GM21786 (cell line): Measurements from ENCODE around the gene NKX6-2.

Source experiments
- ATAC-seq: cut with Tn5 transposase; IDR thresholded peaks from one replicate; pipeline ENCODE4 v1.9.1; 2021; ENCODE audit not compliant: unreplicated experiment

NKX6-2 gene

DNA sequence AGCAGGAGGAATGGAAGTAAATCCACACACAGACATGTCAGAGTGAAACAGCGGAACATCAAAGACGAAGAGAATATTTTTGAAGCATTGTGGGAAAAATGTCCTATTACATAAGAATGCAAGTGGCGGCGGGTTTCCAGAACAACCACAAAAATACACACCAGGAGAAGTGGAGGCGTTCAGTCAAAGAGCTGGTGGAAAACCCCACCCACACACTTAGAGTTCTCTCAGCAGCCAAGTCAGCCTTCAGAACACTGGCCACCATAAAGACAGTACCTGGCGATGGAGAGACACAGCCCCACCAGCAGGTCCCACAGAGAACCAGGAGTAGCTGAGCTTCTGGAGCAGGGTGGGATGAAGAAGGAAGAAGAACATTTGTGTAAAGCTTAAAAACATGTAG lies 23.7 kb downstream of the NKX6-2 start:
- no peak for ATAC-seq

DNA sequence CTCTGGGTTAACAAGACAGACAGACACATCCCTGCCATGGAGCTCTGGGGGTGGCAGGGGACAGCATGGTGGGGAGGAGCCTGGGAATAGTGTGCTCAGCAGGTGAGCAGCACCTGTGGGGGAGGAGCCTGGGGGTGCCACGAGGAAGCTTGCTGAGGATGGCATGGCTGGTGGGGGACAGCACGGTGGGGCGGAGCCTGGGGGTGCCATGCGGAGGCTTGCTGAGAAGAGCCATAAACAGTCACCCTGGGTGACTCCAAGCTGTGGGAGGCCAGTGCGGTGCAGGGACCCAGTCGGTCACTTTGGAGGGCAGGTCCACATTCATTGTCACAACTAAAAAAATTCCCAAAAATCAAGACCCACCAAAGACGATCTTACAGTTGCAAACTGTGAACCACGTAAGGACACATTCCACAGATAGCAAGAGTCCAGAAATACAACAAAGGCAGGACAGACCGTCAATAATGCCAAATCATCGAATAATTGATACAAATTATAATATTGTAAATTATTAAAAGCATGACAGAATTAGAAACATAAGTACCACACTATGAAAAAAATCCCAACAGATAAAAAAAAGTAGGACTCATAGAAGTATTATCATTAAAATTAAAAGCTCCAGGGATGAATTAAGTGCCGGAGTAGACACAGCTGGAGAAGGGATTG lies 24.4 kb downstream of the NKX6-2 start:
- no peak for ATAC-seq

GRCh38 chr10:132758865-132759264 lies 27.1 kb downstream of the NKX6-2 start:
- ATAC-seq, result no peak

GRCh38 chr10:132757171-132757570 lies 28.8 kb downstream of the NKX6-2 start:
- ATAC-seq, result no peak

DNA sequence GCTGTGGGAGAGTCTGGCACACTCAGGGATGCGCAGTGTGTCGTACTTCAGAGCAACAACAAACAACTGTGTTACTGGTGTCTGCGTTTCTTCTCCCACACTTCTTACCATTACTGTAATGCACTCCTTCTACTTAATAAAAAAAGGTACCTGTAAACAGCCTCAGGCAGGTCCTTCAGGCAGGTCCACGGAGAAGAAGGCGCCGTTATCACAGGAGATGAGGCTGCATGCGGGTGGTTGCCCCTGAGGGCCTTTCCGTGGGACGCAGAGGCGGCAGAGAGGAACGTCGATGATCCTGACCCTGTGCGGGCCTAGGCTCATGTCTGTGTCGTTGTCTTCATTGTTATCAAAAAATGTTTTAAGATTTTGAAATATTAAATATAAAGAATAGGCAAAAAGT lies 29.4 kb downstream of the NKX6-2 start:
- no peak for ATAC-seq

DNA sequence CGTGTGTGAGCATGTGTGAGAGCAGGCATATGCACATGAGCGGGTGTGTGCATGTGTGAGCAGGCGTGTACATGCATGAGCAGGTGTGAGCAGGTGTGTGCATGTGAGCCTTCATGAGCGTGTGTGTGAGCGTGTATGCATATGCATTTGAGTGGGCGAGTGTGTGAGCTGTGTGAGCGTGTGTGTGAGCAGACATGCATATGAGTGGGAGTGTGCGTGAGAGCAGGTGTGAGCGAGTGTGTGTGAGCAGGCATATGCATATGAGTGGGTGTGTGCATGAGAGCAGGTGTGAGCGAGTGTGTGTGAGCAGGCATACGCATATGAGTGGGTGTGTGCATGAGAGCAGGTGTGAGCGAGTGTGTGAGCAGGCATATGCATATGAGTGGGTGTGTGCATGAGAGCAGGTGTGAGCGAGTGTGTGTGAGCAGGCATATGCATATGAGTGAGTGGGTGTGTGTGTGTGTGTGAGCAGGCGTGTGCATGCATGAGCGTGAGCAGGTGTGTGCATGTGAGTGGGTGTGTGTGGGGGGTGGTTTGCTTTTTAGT lies 30.7 kb downstream of the NKX6-2 start:
- no peak for ATAC-seq

GRCh38 chr10:132754071-132754470 lies 31.9 kb downstream of the NKX6-2 start:
- no peak for ATAC-seq

DNA sequence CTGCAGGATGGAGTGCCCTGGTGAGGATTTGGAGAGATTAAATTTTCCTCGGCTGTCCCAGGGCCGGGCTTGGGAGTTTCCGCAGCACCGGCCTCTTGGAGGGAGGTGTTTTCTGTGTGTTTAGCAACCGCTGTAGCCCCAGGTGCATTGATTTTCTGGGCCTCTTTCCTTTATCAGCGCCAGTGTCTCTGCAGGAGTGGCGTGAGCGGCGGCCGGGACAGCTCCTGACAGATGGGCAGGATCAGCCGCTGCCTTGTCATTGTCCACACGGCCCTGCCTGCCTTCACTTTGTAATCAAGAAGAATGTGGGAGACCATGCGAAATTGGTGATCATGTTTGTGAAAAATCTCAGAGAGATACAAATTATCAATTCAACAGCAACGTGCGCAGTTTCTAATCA lies 32.4 kb downstream of the NKX6-2 start:
- no peak for ATAC-seq

DNA sequence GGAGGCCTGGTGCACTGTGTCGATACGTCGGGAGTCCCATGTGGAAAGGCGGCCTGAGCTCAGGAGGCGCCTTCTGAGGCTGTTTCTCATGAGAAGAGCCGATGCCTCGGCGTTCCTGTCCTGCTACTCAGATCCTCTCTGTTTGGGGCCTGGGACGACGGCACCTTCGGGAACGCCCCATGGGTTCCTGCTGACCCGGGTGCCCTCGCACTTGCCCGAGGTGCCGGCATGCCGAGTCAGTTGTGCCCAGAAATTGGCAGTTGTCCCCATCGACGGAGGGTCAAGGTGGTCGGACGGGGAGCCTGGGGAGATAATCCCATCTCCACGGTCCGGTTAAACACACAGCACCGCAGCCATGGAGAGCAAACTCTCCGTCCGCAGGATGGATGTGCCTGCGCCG lies 33.0 kb downstream of the NKX6-2 start:
- ATAC-seq, result no peak

DNA sequence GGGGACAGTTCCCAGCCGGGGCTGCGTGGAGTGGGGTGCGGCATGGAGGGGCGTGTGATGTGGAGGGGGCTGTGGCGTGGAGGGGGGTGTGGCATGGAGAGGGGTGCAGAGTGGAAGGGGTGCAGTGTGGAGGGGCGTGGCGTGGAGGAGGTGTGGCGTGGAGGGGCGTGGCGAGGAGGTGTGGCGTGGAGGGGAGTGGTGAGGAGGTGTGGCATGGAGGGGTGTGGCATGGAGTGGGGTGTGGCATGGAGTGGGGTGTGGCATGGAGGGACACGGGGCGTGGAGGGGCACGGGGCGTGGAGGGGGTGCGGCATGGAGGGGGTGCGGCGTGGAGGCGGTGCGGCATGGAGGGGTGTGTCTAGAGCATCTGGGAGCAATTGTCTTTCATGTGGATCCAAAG lies 33.6 kb downstream of the NKX6-2 start:
- no peak for ATAC-seq

DNA sequence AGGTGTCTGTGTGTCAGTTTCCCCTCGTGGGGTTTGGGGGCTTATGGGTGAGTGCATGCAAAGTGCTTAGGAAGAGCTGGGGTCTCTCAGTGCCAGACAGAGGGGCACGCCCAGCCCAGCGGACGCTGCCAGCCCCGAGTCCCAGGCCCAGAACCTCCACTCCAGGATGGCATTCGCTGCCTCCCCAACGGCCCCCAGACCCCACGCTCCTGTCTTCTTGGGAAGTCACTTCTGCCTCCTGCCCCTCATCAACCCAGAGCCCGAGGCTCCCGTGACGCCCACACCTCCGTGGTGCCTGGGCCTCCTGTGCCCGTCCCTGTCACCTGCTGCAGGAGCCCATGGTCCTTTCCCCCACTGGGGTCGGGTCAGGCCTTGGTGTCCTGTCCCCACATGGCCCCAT lies 35.0 kb downstream of the NKX6-2 start:
- ATAC-seq, result no peak

DNA sequence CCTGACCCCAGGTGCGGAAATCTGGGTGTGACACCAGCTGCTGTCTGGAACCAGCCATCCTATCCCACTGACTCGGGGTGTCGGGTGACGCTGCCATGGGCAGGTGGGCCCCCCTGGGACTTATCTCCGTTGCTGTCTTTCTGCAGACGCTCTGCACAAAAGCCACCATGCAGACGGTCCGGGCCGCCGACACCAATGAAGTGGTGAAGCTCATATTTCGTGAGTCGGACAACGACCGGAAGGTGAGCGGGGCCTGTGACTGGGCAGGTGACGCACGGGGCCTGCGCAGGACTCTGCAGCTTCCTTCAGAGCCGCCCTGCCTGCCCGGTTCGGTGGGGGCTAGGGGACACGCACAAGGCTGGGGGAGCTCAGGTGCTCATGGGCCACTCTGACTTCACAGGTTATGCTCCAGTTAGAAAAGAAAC lies 36.6 kb downstream of the NKX6-2 start:
- no peak for ATAC-seq

- ATAC-seq, result no peak
Measured at GRCh38 chr10:132748545-132749370, 37.2 kb downstream of the NKX6-2 start.

GRCh38 chr10:132748135-132748534 lies 37.8 kb downstream of the NKX6-2 start:
- ATAC-seq, result no peak

GRCh38 chr10:132746801-132747625 lies 38.9 kb downstream of the NKX6-2 start:
- ATAC-seq, result no peak

DNA sequence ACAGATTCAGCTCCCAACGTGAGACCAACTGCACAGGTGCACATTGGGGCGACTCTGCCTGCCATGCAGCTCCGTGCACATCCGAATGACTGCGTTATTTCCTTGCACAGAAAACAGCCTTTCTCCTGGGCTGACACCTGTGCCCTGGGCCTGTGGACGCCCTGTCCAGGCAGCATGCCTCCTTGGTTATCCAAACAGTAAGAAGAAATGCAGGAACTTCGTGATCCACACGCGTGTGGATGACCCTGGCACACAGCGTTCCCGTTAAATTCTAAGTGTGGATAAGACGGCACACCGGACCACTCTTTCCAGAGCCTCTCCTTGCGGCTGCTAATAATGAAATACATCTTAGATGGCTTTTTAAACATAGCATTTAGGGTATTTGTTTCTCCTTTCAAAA lies 39.6 kb downstream of the NKX6-2 start:
- ATAC-seq, result no peak

- ATAC-seq, result no peak
Measured at GRCh38 chr10:132745971-132746370, 40.0 kb downstream of the NKX6-2 start.

DNA sequence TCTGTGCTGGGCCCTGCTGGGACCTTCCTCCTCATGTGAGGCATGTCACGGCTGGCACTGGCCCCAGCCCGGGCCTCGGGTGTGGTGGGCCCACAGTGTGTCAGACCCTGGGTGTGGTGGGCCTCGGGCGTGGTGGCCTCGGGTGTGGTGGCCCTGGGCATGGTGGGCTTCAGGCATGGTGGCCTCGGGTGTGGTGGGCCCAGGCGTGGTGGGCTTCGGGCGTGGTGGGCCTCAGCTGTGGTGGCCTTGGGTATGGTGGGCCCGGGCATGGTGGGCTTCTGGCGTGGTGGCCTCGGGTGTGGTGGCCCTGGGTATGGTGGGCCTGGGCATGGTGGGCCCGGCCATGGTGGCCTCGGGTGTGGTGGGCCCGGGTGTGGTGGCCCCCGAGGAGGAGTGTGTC lies 40.4 kb downstream of the NKX6-2 start:
- ATAC-seq, result no peak

DNA sequence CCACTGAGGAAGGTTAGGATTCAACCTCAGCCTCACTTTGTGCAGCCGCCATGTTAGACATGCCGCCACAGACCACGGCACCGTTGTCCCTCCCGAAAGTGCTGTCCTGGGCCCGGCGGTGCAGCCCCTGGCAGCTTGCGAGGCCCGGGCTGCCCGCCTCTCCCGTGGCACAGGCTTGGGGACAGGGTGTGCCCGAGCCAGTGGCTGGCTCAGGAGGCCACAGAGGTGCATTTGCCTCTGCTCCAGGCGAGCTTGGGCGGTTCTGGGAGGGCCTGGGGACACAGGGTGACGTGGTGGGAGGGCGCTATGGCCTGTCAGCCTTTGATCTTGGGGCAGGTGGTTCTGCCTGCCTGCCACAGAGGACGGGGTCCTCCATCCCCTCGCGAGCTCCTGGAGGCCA lies 41.1 kb downstream of the NKX6-2 start:
- ATAC-seq, result no peak

DNA sequence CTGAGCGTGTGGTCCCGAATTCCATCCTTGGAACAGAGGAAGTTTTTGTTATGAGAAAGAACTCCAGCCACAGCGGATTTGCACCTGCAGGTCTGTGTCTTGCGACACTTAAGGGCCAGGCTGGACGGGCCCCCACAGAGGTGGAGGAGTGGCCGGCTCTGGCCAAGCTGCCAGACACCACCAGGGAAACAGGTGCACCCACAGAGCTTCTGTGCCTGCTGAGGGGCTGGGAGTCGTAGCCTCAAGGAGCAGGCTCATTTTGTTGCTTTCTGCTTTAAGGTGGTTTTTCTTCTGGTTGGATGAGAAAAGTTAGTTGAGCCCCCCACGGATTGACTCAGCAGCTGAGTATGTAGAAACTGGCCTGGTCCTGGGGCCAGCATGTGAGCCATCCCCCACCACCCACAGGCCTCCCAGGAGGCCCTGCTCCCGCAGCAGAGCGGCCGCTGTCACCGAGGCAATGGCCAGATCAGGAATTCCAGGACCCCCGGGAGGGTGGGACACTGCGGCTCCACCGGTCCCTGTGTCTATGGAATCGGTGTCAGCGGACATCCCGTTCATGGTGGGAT lies 41.9 kb downstream of the NKX6-2 start:
- ATAC-seq, result no peak
